ENCODE results near the gene SSBP3. TPM values are rescaled to one million over a fixed set of nuclear protein-coding genes. Genes with fewer than 3 reads are reported as not detected.

The SSBP3 gene
- total and polyA plus RNA-seq, 2 experiments from 2014 or later, result 47.4 to 68.6 TPM

- no peak for TF ChIP-seq CREB1 (CRISPR knock-in tag; IDR thresholded peaks at IDR 0.05; ENCODE audit: low read depth)
Measured at GRCh38 chr1:54374766-54375165, 31.4 kb downstream of the SSBP3 start (continued).

- peaks cover 32% of the 10 kb centered on the region for H4K20me1 ChIP-seq (replicated peaks; ENCODE audit: insufficient read depth)
- peaks cover 14% of the 10 kb centered on the region for H3K27me3 Mint-ChIP-seq (ENCODE audit: insufficient read depth, low read depth, poor library complexity)
- peaks cover 14% of the 10 kb centered on the region for H3F3A ChIP-seq (replicated peaks; ENCODE audit: low read depth)
- H3K27ac ChIP-seq (ENCODE audit: low read depth), result no peak overlapping the region
- peaks cover 93% of the 10 kb centered on the region for H3K4me1 Mint-ChIP-seq
- no peak overlapping the region for H3K4me3 ChIP-seq
- 0 out of 2 replicates have a peak, but pooled peaks cover 2% of the 10 kb centered on the region for H3K9me2 ChIP-seq (ENCODE audit: insufficient read depth)
- H3K4me1 ChIP-seq (ENCODE audit: insufficient read depth), result peaks cover 66% of the 10 kb centered on the region
- ATAC-seq (no peak), DNase-seq (ENCODE audit: low spot score) (no peak)
- H3K79me2 ChIP-seq (replicated peaks; ENCODE audit: insufficient read depth), result peaks cover 99% of the 10 kb centered on the region
- no peaks in the 10 kb centered on the region for H3K9me3 Mint-ChIP-seq
- H2AFZ ChIP-seq, result no peak overlapping the region
- H3K4me3 Mint-ChIP-seq, result no peak overlapping the region
- H3K4me2 ChIP-seq, result peak overlapping the region; percentile 14; the same call in 1 of the 2 replicates
- peak overlapping the region; percentile 72; the same call in 1 of the 2 replicates for H3K27ac Mint-ChIP-seq
- H3K36me3 ChIP-seq (ENCODE audit: insufficient read depth), result no peaks in the 10 kb centered on the region
- TF ChIP-seq EZH2 (IDR thresholded peaks at IDR 0.05; ENCODE audit: low read depth, unreplicated experiment) (no peak), POLR2AphosphoS5 (IDR thresholded peaks at IDR 0.05; ENCODE audit: low read depth) (no peak), ETS1 (IDR thresholded peaks at IDR 0.05) (no peak), REST (IDR thresholded peaks at IDR 0.05; ENCODE audit: unreplicated experiment) (no peak), STAT1 (IDR thresholded peaks at IDR 0.05; ENCODE audit: unreplicated experiment) (no peak)
- H3K27me3 ChIP-seq (ENCODE audit: insufficient read depth), result no peaks in the 10 kb centered on the region
- peaks cover 18% of the 10 kb centered on the region for H3K36me3 Mint-ChIP-seq (ENCODE audit: low read depth)
Measured at GRCh38 chr1:54372978-54373377, 33.2 kb downstream of the SSBP3 start.

- no peaks in the 10 kb centered on the region for H3K9me3 Mint-ChIP-seq
- H3K36me3 ChIP-seq (ENCODE audit: insufficient read depth), result no peaks in the 10 kb centered on the region
- peaks cover 18% of the 10 kb centered on the region for H3K36me3 Mint-ChIP-seq (ENCODE audit: low read depth)
Measured at GRCh38 chr1:54371942-54372275, 34.3 kb downstream of the SSBP3 start.

More at GRCh38 chr1:54371942-54372275, 34.3 kb downstream of the SSBP3 start:
- DNase-seq (ENCODE audit: low spot score) (no peak), ATAC-seq (no peak)
- H3K27me3 Mint-ChIP-seq (ENCODE audit: insufficient read depth, low read depth, poor library complexity), result peaks cover 15% of the 10 kb centered on the region
- no peak overlapping the region for H3K4me2 ChIP-seq
- peaks cover 99% of the 10 kb centered on the region for H3K79me2 ChIP-seq (replicated peaks; ENCODE audit: insufficient read depth)
- no peaks in the 10 kb centered on the region for H3K27me3 ChIP-seq (ENCODE audit: insufficient read depth)
- H3K4me3 ChIP-seq, result no peak overlapping the region
- peaks cover 36% of the 10 kb centered on the region for H4K20me1 ChIP-seq (replicated peaks; ENCODE audit: insufficient read depth)
- H3K4me3 Mint-ChIP-seq, result no peak overlapping the region
- H3K27ac ChIP-seq (ENCODE audit: low read depth), result no peak overlapping the region
- TF ChIP-seq NANOG (IDR thresholded peaks at IDR 0.05; ENCODE audit: borderline replicate concordance) (no peak), EZH2 (IDR thresholded peaks at IDR 0.05; ENCODE audit: low read depth, unreplicated experiment) (no peak), ETS1 (IDR thresholded peaks at IDR 0.05) (no peak)
- peaks cover 65% of the 10 kb centered on the region for H3K4me1 ChIP-seq (ENCODE audit: insufficient read depth)
- peaks cover 11% of the 10 kb centered on the region for H3F3A ChIP-seq (replicated peaks; ENCODE audit: low read depth)
- H3K27ac Mint-ChIP-seq, result peak overlapping the region; percentile 72
- H3K9me2 ChIP-seq (ENCODE audit: insufficient read depth), result 0 out of 2 replicates have a peak, but pooled peaks cover 2% of the 10 kb centered on the region
- peaks cover 90% of the 10 kb centered on the region for H3K4me1 Mint-ChIP-seq
- no peak overlapping the region for H2AFZ ChIP-seq
